RPMI8226 (cell line): ENCODE data around the gene GPHB5.
"Not testable (repeated sequence)": the region's sequence is repeated elsewhere in the genome, so short reads cannot be mapped to it uniquely, and the experiment has no call there.

ENCODE experiments used
- DNase-seq: peaks from one replicate; pipeline ENCODE4 v3.0.0-alpha.2; 2015

GPHB5 gene

GRCh38 chr14:63318835-63319234, at the start of gene GPHB5:
TSS of gene GPHB5 (minus strand) at chr14:63318935. CDS start at chr14:63317849, 1,086 bp downstream.
- DNase-seq: no peak

DNA sequence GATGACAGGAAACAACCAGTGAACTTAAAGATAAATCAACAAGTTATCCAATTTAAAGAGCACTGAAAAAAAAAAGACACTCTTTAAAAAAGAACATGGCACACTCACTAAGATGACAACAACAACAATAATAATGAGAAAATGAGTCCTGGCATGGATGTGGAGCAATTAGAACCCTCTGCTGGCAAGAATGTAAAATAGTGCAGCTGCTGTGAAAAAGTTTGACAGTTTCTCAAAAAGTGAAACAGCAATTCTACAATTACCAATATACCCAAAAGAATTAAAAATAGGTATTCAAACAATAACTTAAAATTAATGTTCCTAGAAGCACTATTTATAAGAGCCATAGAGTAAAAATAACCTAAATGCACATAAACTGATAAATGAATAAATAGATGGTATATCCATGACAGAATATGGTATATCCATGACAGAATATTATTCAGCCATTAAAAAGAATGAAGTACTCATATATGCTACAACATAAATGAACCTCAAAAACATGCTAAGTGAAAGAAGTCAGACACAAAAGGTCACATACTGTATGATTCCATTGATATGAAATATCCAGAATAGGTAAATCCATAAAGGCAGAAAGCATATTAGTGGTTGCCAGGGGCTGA, 49.1 kb upstream of the GPHB5 start:
- no peak for DNase-seq

GRCh38 chr14:63362389-63362819, 43.7 kb upstream of the GPHB5 start:
- DNase-seq: no peak

DNA sequence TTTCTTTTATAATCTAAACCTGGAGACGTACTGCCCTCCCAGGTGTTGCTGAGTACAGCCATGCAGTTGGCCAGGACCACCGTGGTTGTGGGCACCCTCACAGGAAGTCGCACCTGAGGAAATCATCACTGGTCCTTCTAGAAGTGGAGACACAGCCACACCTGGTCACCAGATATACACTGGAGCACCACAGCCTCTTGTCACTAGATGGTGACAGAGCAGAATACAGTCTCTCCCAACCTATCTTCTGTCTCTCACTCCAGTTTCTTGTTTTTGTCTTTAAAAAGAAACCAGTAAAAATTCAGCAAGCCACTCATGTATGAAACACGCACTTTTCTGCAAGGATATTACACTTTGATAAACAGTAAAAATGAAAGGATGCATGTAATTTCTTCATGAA, 43.1 kb upstream of the GPHB5 start:
- no peak for DNase-seq

- no peak for DNase-seq
These were observed 39.1 kb upstream of the GPHB5 start for GRCh38 chr14:63357841-63358240.

DNA sequence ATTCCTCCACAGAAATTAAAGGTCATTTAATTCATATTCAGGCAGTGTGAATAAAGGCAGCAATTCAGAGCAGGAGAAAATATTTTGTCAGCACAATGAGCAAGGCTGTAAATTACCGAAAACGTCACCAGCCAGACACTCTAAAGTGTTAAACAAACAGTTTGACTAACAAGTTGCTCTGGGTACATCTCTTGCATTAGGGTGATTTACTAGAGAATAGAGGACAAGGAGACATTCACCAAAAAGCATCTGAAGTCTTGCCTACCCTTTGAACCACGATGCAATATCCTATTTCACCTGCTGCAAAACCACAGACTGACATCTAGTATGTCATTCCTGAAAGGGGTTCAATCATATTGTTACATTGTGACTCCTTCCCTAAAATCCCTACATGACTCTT, 27.1 kb upstream of the GPHB5 start:
- DNase-seq: no peak

DNA sequence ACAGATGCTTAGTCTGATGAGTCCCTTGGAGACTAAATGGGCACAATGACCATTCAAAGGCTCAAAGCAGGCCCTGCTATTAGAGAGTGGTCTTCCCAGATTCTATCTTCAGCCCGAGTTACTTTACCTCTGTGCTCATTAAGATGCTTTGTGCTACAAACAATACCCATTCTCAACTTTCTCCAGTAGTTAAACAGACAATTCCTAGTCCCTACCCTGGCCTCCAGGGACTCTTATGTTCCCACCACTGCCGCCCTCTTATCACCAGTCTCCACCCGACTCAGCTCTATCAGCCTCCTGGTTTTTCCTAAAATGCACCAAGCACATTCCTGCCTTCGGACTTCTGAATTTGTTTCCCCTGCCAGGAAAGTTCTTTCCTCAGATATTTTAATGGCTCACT, 25.6 kb upstream of the GPHB5 start:
- DNase-seq: no peak

GRCh38 chr14:63343878-63344277, 25.1 kb upstream of the GPHB5 start:
- no peak for DNase-seq

DNA sequence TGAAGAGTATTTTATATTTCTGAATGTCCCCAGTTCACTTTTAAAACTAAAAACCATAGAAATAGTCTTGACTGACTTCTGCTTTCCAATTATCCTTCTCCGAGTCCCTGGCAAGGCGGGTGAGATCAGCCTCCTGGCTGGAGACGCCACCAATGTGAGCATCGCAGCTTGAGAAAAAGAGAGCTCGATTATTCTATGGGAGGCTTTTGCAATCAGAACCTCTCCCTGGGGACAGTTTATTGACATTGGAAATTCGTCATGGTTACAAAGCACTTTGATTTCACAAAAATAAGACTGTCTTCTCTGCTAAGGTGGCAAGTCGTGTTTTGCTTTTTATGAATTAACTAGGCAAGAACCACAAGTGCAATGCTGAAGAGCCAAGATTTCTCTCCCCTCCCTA, 23.6 kb upstream of the GPHB5 start:
- DNase-seq: no peak

DNA sequence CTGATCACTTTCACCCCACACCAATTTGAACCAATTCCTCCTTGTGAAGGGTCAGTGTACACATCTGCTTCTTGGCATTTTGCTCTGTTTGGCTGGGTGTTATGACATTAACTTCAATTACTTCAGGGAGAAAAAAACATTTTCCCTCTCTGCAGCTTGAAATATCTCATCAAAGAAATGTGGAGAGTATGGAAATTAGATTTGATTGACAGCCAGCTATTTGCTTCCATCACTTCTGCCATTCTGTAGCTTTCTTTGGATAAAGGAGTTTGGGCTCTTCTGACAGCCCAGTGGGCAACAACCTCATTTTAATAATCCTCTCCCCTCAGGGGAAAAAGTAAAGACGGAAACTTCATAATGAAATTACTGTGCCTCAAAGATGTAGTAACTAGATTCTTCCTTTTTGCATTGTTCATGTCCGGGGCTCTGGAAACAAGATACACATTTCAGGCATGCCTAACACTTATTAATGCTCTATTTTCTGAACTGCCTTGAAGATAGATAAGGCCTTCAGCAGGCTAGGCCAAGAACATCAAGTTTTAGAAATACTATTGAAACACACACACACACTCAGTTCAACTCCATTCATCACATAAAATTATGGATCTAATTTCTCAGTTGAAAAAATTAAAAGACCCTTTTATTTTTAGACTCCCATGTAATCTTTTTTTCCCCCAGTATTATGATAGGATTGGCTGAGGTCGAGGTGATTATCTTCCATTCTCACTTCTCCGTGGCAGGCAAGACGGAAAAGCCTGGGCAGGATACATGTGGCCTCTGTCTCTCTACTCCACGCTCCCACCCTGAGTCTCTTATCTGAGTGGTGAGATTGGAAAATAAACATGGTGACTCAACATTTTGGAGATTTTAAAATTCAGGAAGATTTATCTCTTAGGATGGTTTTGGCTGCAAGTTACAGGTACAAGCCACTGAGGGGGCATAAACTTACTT, 10.3 kb upstream of the GPHB5 start:
- no peak for DNase-seq

GRCh38 chr14:63326840-63327239, 8.1 kb upstream of the GPHB5 start:
- no peak for DNase-seq

DNA sequence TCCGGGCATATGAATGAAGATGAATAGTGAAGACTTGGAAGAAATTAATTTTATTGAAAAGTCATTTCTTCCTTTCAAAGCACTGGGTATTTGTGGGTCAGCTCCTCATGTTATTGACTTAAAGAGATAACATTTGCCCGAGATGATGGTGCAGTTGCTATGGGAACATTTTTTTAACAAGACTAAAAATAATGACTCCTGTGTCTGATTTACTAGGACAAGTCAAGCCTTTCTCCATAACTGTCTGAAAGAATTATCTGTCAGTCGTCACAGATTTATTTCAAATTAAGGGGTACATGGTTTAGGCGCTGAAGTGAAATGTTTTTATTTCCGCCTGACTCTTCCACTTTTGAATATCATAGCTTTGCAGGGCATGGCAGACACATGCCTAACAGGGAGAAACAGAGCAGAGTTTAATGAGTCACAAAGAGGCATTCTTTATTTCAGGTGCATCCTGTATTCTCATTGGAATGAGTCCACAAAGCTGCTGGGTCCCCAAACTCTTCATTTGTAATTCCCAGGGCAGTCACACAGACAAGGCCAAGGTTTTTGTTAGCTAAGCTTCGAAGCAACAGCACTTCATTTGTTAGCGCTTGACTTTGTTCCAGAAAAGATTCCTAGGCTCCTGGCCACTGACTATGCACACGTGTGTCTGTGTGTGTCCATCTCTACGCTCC, 4.3 kb upstream of the GPHB5 start:
- no peak for DNase-seq

DNA sequence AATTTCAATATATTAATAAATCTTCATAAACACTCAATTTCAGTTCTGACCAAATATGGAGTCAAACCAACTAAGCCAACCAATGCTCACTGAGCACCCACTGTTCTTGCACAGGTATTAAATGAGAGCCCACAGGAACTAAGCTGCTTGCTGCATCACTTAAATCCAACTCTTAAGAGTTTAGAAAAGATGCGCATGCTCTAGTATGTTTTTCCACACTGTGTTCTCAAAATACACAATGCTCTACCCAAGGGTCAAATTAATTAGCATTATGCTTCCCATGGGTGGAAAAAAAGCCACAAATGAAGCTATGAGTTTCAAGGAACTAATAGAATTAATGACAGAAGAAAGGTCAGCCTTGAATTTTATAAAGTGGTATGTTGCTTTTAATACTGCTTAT, 3.7 kb upstream of the GPHB5 start:
- no peak for DNase-seq

GRCh38 chr14:63308723-63309317, 9.9 kb downstream of the GPHB5 start:
- DNase-seq: peak; percentile 40

DNA sequence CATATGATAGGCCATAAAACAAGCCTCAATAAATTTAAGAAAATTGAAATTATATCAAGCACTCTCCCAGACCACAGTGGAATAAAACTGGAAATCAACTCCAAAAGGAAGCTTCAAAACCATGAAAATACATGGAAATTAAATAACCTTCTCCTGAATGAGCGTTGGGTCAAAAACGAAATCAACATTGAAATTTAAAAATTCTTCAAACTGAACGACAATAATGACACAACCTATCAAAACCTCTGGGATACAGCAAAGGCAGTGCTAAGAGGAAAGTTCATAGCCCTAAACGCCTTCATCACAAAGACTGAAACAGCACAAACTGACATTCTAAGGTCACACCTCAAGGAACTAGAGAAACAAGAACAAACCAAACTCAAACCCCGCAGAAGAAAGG, 14.3 kb downstream of the GPHB5 start:
- not testable (repeated sequence) for DNase-seq

GRCh38 chr14:63301891-63302534, 16.7 kb downstream of the GPHB5 start:
- DNase-seq: no peak

- DNase-seq: no peak
These were observed 17.9 kb downstream of the GPHB5 start for GRCh38 chr14:63300854-63301253.

DNA sequence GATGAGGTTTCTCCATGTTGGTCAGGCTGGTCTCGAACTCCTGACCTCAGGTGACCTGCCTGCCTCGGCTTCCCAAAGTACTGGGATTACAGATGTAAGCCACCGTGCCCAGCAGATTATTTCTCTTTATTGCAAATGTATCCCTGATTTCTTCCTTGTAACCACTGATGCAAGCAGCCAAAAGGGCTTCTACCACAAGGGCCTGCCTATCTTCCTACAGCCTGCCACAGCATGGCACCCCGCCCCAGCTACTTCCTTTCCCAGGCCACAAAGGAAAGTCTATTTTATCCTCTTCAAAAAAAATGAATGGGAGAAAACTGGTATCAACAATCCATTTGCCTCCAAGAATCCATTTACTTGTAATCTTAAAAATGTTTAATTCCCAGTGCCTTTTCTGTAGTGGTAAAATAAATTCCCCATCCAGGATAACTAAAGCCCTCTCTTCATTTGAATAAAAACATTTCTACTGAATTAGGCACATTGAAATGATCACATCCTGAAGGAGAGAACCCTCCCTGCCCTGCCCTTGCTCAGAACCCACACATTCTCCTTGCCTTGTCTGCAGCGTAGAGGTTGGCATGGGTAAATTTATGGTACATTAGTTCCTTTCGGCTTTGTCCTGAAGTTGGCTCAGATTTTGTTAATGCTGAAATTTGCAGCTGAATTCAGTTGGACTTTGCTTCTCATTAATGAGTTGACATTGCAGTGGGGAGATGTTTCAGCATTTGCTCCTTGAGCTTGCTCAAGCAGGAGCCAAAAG, 19.2 kb downstream of the GPHB5 start:
- no peak for DNase-seq

GRCh38 chr14:63297372-63298063, 21.2 kb downstream of the GPHB5 start:
- DNase-seq: no peak

DNA sequence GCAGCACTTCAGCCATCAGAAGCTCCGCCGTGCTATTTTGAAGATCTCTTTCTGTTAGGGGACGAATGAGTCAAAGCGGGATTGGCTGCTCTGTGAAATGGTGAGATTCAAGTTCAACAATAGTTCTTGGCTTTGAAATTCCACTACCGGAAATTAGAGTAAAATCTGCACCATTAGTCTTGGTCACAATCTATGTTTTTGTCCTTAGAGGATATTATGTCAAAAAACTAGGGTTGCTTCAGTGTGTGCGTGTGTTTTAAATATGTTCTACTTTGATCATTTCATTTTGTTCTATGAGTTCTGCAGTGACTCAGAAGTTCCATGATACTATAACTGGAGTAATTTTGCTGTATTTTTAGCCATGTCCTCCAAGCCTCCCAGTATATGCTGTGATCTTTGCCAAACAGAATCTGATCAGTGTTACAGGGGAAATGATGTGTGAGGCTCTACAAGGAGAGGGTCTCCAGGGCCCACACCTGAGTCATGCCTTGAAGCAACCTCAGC, 22.6 kb downstream of the GPHB5 start:
- no peak for DNase-seq

GRCh38 chr14:63295231-63295685, 23.5 kb downstream of the GPHB5 start:
- no peak for DNase-seq
